WTC11 (cell line): ENCODE results near the gene KDM5A. TPM values are rescaled to one million over a fixed set of nuclear protein-coding genes. Genes with fewer than 3 reads are reported as not detected.

Source experiments
- ATAC-seq: fragments of 200-7000 bp; cut with Tn5 transposase; 2 replicates; pipeline ENCODE4 v1.10.0; 2021; ENCODE audit warnings: mild to moderate bottlenecking, moderate library complexity
- CTCF ChIA-PET: fragments of 300-600 bp; sonication (Branson Sonifier 250); formaldehyde crosslinking; loops from one replicate; lab custom pipeline; 2021; ENCODE audit warnings: antibody characterized with exemption; lab: Charles Lee
- POLR2A ChIA-PET: fragments of 350-600 bp; sonication (Branson Sonifier 250); formaldehyde crosslinking; loops from one replicate; lab custom pipeline; 2021; ENCODE audit warnings: antibody characterized with exemption; lab: Charles Lee
- DNase-seq: peaks from one replicate; pipeline ENCODE4 v3.0.0; 2021; ENCODE audit warnings: low spot score
- H3K27ac Mint-ChIP-seq: 2 replicates; pipeline ENCODE4 v1.8.0; 2021; ENCODE audit warnings: mixed read lengths
- H3K27me3 Mint-ChIP-seq: 2 replicates; pipeline ENCODE4 v1.8.0; 2021; ENCODE audit warnings: low read depth, mild to moderate bottlenecking, moderate library complexity, mixed read lengths
- H3K36me3 Mint-ChIP-seq: 2 replicates; pipeline ENCODE4 v1.8.0; 2021; ENCODE audit warnings: mixed read lengths
- H3K4me1 Mint-ChIP-seq: 2 replicates; pipeline ENCODE4 v1.8.0; 2022; ENCODE audit warnings: mixed read lengths
- H3K4me3 Mint-ChIP-seq: 2 replicates; pipeline ENCODE4 v1.8.0; 2021; ENCODE audit warnings: mild to moderate bottlenecking, moderate library complexity, mixed read lengths
- H3K9me3 Mint-ChIP-seq: 2 replicates; pipeline ENCODE4 v1.8.0; 2021; ENCODE audit warnings: mixed read lengths
- ATF2 ChIP-seq: sonication (generic); formaldehyde crosslinking; IDR thresholded peaks from 2 replicates; pipeline ENCODE4 v1.8.1; 2022; ENCODE audit warnings: low read depth, missing genetic modification reagents, borderline replicate concordance
- CDX4 ChIP-seq: fragments of 250-450 bp; sonication (Bioruptor Pico); IDR thresholded peaks from 2 replicates; pipeline ENCODE4 v1.9.0; 2021; ENCODE audit warnings: moderate library complexity, mild to moderate bottlenecking, inconsistent platforms, borderline replicate concordance
- CREM ChIP-seq: sonication (generic); formaldehyde crosslinking; IDR thresholded peaks from 2 replicates; pipeline ENCODE4 v1.8.1; 2022; ENCODE audit warnings: mild to moderate bottlenecking, missing genetic modification reagents, moderate library complexity
- E2F1 ChIP-seq: sonication (generic); formaldehyde crosslinking; IDR thresholded peaks from 2 replicates; pipeline ENCODE4 v1.8.0; 2022; ENCODE audit warnings: mild to moderate bottlenecking, missing genetic modification reagents
- ESRRA ChIP-seq: sonication (generic); formaldehyde crosslinking; IDR thresholded peaks from 2 replicates; pipeline ENCODE4 v1.8.1; 2022; ENCODE audit warnings: mild to moderate bottlenecking, missing genetic modification reagents, borderline replicate concordance
- GABPB1 ChIP-seq: sonication (generic); formaldehyde crosslinking; IDR thresholded peaks from 2 replicates; pipeline ENCODE4 v1.8.1; 2023; ENCODE audit warnings: mild to moderate bottlenecking, missing genetic modification reagents
- GTF2I ChIP-seq: fragments of 250-450 bp; sonication (Bioruptor Pico); conservative IDR thresholded peaks from 2 replicates; pipeline ENCODE4 v1.4.0; 2021; ENCODE audit warnings: mild to moderate bottlenecking
- JAZF1 ChIP-seq: fragments of 250-450 bp; sonication (Bioruptor Pico); IDR thresholded peaks from 2 replicates; pipeline ENCODE4 v1.9.0; 2021; ENCODE audit warnings: moderate library complexity, mild to moderate bottlenecking, inconsistent platforms
- MLX ChIP-seq: sonication (generic); formaldehyde crosslinking; IDR thresholded peaks from 2 replicates; pipeline ENCODE4 v1.8.1; 2023; ENCODE audit warnings: mild to moderate bottlenecking, missing genetic modification reagents, moderate library complexity
- RELA ChIP-seq: sonication (generic); formaldehyde crosslinking; IDR thresholded peaks from 2 replicates; pipeline ENCODE4 v1.8.1; 2022; ENCODE audit warnings: missing genetic modification reagents, mild to moderate bottlenecking, borderline replicate concordance
- SMAD4 ChIP-seq: sonication (generic); formaldehyde crosslinking; IDR thresholded peaks from 2 replicates; pipeline ENCODE4 v1.8.0; 2022; ENCODE audit warnings: mild to moderate bottlenecking, missing genetic modification reagents
- ZBTB21 ChIP-seq: sonication (generic); formaldehyde crosslinking; IDR thresholded peaks from 2 replicates; pipeline ENCODE4 v1.8.1; 2023; ENCODE audit warnings: mild to moderate bottlenecking, missing genetic modification reagents, borderline replicate concordance
- ZNF138 ChIP-seq: sonication (generic); formaldehyde crosslinking; conservative IDR thresholded peaks from 2 replicates; pipeline ENCODE4 v1.8.1; 2022; ENCODE audit warnings: mild to moderate bottlenecking, moderate library complexity, missing genetic modification reagents
- ZNF263 ChIP-seq: sonication (generic); formaldehyde crosslinking; IDR thresholded peaks from 2 replicates; pipeline ENCODE4 v1.8.1; 2022; ENCODE audit warnings: low read depth, mild to moderate bottlenecking, moderate library complexity, missing genetic modification reagents
- total RNA-seq: library from RNA; stranded (reverse); gene quantifications from 3 replicates; pipeline ENCODE4 v1.2.3, GENCODE V29; 2021
- TF ChIP-seq, protein P1 (sequence below): sonication (generic); formaldehyde crosslinking; IDR thresholded peaks from 2 replicates; pipeline ENCODE4 v1.8.0; 2023; ENCODE audit warnings: mild to moderate bottlenecking, missing genetic modification reagents
- TF ChIP-seq, protein P2 (sequence below): sonication (generic); formaldehyde crosslinking; IDR thresholded peaks from 2 replicates; pipeline ENCODE4 v1.8.1; 2022; ENCODE audit warnings: low read depth, mild to moderate bottlenecking, moderate library complexity, missing genetic modification reagents, borderline replicate concordance
- TF ChIP-seq, protein P3 (sequence below): sonication (generic); formaldehyde crosslinking; IDR thresholded peaks from 2 replicates; pipeline ENCODE4 v1.8.0; 2022; ENCODE audit warnings: mild to moderate bottlenecking, missing genetic modification reagents

KDM5A gene
- total RNA-seq, 1 experiment from 2014 or later, result 57.6 TPM

GRCh38 chr12:293199-293598 lies 95.9 kb downstream of the KDM5A start:
- no peak overlapping the region for H3K4me3 Mint-ChIP-seq
- TF ChIP-seq CREM (no peak), ATF2 (no peak), ZNF138 (CRISPR knock-in tag) (no peak), GABPB1 (CRISPR knock-in tag) (no peak), ESRRA (CRISPR knock-in tag) (no peak), JAZF1 (CRISPR knock-in tag) (no peak), ZNF263 (CRISPR knock-in tag) (no peak), CDX4 (CRISPR knock-in tag) (no peak), RELA (CRISPR knock-in tag) (no peak), GTF2I (CRISPR knock-in tag) (no peak)
- TF ChIP-seq, protein P1, sequence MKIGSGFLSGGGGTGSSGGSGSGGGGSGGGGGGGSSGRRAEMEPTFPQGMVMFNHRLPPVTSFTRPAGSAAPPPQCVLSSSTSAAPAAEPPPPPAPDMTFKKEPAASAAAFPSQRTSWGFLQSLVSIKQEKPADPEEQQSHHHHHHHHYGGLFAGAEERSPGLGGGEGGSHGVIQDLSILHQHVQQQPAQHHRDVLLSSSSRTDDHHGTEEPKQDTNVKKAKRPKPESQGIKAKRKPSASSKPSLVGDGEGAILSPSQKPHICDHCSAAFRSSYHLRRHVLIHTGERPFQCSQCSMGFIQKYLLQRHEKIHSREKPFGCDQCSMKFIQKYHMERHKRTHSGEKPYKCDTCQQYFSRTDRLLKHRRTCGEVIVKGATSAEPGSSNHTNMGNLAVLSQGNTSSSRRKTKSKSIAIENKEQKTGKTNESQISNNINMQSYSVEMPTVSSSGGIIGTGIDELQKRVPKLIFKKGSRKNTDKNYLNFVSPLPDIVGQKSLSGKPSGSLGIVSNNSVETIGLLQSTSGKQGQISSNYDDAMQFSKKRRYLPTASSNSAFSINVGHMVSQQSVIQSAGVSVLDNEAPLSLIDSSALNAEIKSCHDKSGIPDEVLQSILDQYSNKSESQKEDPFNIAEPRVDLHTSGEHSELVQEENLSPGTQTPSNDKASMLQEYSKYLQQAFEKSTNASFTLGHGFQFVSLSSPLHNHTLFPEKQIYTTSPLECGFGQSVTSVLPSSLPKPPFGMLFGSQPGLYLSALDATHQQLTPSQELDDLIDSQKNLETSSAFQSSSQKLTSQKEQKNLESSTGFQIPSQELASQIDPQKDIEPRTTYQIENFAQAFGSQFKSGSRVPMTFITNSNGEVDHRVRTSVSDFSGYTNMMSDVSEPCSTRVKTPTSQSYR (CRISPR knock-in tag), result no peak
- TF ChIP-seq, protein P2, sequence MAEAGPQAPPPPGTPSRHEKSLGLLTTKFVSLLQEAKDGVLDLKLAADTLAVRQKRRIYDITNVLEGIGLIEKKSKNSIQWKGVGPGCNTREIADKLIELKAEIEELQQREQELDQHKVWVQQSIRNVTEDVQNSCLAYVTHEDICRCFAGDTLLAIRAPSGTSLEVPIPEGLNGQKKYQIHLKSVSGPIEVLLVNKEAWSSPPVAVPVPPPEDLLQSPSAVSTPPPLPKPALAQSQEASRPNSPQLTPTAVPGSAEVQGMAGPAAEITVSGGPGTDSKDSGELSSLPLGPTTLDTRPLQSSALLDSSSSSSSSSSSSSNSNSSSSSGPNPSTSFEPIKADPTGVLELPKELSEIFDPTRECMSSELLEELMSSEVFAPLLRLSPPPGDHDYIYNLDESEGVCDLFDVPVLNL, result no peak
- CTCF ChIA-PET, result no interaction called here
- H3K9me3 Mint-ChIP-seq, result no peaks in the 10 kb centered on the region
- no peaks in the 10 kb centered on the region for H3K4me1 Mint-ChIP-seq
- ATAC-seq, result no peak
- DNase-seq, result no peak
- POLR2A ChIA-PET, result no interaction called here
- H3K27me3 Mint-ChIP-seq, result no peaks in the 10 kb centered on the region
- peaks cover 50% of the 10 kb centered on the region for H3K36me3 Mint-ChIP-seq
- no peak overlapping the region for H3K27ac Mint-ChIP-seq

- Mint-ChIP-seq H3K27ac (no peak overlapping the region), H3K4me3 (no peak overlapping the region), H3K4me1 (no peaks in the 10 kb centered on the region), H3K36me3 (peaks cover 44% of the 10 kb centered on the region), H3K9me3 (no peaks in the 10 kb centered on the region), H3K27me3 (no peaks in the 10 kb centered on the region)
- ATAC-seq, result no peak
- CTCF ChIA-PET, result no interaction called here
- TF ChIP-seq SMAD4 (CRISPR knock-in tag), result no peak
- POLR2A ChIA-PET, result no interaction called here
- no peak for DNase-seq
Observed at GRCh38 chr12:292186-292585, 96.9 kb downstream of the KDM5A start.

DNA sequence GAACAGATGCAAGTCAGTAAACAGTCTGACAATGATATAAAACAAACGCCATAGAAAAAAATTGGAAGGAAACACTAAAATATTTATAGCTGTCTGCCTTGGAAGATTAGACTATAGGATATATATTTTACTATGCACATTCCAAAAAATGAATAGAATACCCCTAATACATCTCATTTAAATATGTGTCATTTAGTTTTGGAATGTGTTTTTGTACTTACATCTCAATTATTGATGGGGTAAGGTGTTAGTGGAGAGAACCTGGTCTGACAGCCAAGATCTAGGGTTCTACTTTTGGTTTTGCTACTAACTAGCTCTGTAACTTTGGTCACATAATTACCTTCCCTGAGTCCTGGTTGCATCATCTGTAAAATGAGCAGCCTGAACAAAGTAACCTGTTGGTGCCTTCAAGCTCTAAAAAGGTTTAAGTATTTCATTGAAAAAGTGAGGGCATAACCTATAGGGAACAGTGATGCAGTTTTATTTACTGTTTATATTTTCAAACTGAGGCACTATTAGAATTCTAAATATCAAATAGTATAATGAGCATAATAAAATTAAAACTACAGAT lies 97.9 kb downstream of the KDM5A start:
- Mint-ChIP-seq H3K27ac (no peak overlapping the region), H3K4me3 (no peak overlapping the region), H3K36me3 (peaks cover 36% of the 10 kb centered on the region), H3K4me1 (no peaks in the 10 kb centered on the region), H3K27me3 (no peaks in the 10 kb centered on the region), H3K9me3 (no peaks in the 10 kb centered on the region)
- ATAC-seq (no peak), DNase-seq (no peak)
- CTCF ChIA-PET, result no interaction called here
- TF ChIP-seq GABPB1 (CRISPR knock-in tag) (peak; percentile 55), ZBTB21 (CRISPR knock-in tag) (no peak)
- POLR2A ChIA-PET, result no interaction called here

GRCh38 chr12:288687-289086 lies 100.4 kb downstream of the KDM5A start:
- no peaks in the 10 kb centered on the region for H3K27me3 Mint-ChIP-seq
- H3K9me3 Mint-ChIP-seq, result no peaks in the 10 kb centered on the region
- POLR2A ChIA-PET, result no interaction called here
- H3K36me3 Mint-ChIP-seq, result peaks cover 20% of the 10 kb centered on the region
- no peak overlapping the region for H3K4me3 Mint-ChIP-seq
- CTCF ChIA-PET, result no interaction called here
- ATAC-seq, result no peak
- no peaks in the 10 kb centered on the region for H3K4me1 Mint-ChIP-seq
- TF ChIP-seq E2F1 (CRISPR knock-in tag) (no peak), MLX (no peak), ZBTB21 (CRISPR knock-in tag) (no peak)
- TF ChIP-seq, protein P3, sequence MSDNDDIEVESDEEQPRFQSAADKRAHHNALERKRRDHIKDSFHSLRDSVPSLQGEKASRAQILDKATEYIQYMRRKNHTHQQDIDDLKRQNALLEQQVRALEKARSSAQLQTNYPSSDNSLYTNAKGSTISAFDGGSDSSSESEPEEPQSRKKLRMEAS (CRISPR knock-in tag), result no peak
- no peak overlapping the region for H3K27ac Mint-ChIP-seq
- no peak for DNase-seq
